ENCODE measurements around the gene PIK3CB.
"Not testable (repeated sequence)": the region's sequence is repeated elsewhere in the genome, so short reads cannot be mapped to it uniquely, and the experiment has no call there.

GRCh38 chr3:138820379-138820778 is 14.3 kb downstream of the PIK3CB start:
- TF ChIP-seq, protein P1, sequence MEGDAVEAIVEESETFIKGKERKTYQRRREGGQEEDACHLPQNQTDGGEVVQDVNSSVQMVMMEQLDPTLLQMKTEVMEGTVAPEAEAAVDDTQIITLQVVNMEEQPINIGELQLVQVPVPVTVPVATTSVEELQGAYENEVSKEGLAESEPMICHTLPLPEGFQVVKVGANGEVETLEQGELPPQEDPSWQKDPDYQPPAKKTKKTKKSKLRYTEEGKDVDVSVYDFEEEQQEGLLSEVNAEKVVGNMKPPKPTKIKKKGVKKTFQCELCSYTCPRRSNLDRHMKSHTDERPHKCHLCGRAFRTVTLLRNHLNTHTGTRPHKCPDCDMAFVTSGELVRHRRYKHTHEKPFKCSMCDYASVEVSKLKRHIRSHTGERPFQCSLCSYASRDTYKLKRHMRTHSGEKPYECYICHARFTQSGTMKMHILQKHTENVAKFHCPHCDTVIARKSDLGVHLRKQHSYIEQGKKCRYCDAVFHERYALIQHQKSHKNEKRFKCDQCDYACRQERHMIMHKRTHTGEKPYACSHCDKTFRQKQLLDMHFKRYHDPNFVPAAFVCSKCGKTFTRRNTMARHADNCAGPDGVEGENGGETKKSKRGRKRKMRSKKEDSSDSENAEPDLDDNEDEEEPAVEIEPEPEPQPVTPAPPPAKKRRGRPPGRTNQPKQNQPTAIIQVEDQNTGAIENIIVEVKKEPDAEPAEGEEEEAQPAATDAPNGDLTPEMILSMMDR (IDR thresholded peaks at IDR 0.05): not testable (repeated sequence)
- TF ChIP-seq POLR2A (IDR thresholded peaks at IDR 0.05): not testable (repeated sequence)

Measured in thyroid gland (tissue), 4 donors.